HEK293 (cell line): ENCODE results near the gene GDF9.

Experiments used
- GFI1B ChIP-seq: fragments of 450-650 bp; formaldehyde crosslinking; IDR thresholded peaks from 2 replicates; pipeline ENCODE4 v1.5.1; 2016; ENCODE audit warnings: missing biosample characterization, missing genetic modification characterization
- GLI4 ChIP-seq: fragments of 450-650 bp; formaldehyde crosslinking; IDR thresholded peaks from 2 replicates; pipeline ENCODE4 v1.5.1; 2016; ENCODE audit warnings: missing biosample characterization, missing genetic modification characterization
- GLIS2 ChIP-seq: fragments of 450-650 bp; formaldehyde crosslinking; IDR thresholded peaks from 2 replicates; pipeline ENCODE4 v1.5.1; 2016; ENCODE audit warnings: missing biosample characterization, missing genetic modification characterization
- HOXA7 ChIP-seq: sonication (generic); formaldehyde crosslinking; IDR thresholded peaks from 2 replicates; pipeline ENCODE4 v1.8.1; 2022; ENCODE audit warnings: missing genetic modification reagents, borderline replicate concordance
- HOXD13 ChIP-seq: sonication (generic); formaldehyde crosslinking; IDR thresholded peaks from 2 replicates; pipeline ENCODE4 v1.8.0; 2022; ENCODE audit warnings: missing genetic modification reagents, borderline replicate concordance
- SETDB1 ChIP-seq: IDR thresholded peaks from one replicate; pipeline ENCODE4 v1.6.1; 2017; ENCODE audit warnings: mild to moderate bottlenecking, low read length, moderate library complexity, mixed read lengths; ENCODE audit not compliant: insufficient read length
- SP2 ChIP-seq: fragments of 450-650 bp; formaldehyde crosslinking; IDR thresholded peaks from 2 replicates; pipeline ENCODE4 v1.5.1; 2016; ENCODE audit warnings: missing biosample characterization, missing genetic modification characterization
- ZEB2 ChIP-seq: fragments of 450-650 bp; formaldehyde crosslinking; IDR thresholded peaks from 2 replicates; pipeline ENCODE4 v1.5.1; 2016; ENCODE audit warnings: missing biosample characterization, missing genetic modification characterization
- ZFHX2 ChIP-seq: fragments of 450-650 bp; formaldehyde crosslinking; conservative IDR thresholded peaks from 2 replicates; pipeline ENCODE4 v1.5.1; 2016; ENCODE audit warnings: missing biosample characterization, missing genetic modification characterization
- ZFP3 ChIP-seq: fragments of 450-650 bp; formaldehyde crosslinking; IDR thresholded peaks from 2 replicates; pipeline ENCODE4 v1.5.1; 2016; ENCODE audit warnings: low read depth, missing biosample characterization, missing genetic modification characterization
- ZNF114 ChIP-seq: fragments of 450-650 bp; formaldehyde crosslinking; IDR thresholded peaks from 2 replicates; pipeline ENCODE4 v1.5.0; 2017; ENCODE audit warnings: missing biosample characterization, missing genetic modification characterization
- ZNF133 ChIP-seq: fragments of 450-650 bp; formaldehyde crosslinking; IDR thresholded peaks from 2 replicates; pipeline ENCODE4 v1.5.1; 2016; ENCODE audit warnings: missing biosample characterization, missing genetic modification characterization
- ZNF155 ChIP-seq: fragments of 450-650 bp; formaldehyde crosslinking; IDR thresholded peaks from 2 replicates; pipeline ENCODE4 v1.5.1; 2016; ENCODE audit warnings: missing biosample characterization, missing genetic modification characterization
- ZNF16 ChIP-seq: fragments of 450-650 bp; formaldehyde crosslinking; IDR thresholded peaks from 2 replicates; pipeline ENCODE4 v1.5.1; 2016; ENCODE audit warnings: low read depth, missing biosample characterization, missing genetic modification characterization
- ZNF214 ChIP-seq: fragments of 450-650 bp; formaldehyde crosslinking; IDR thresholded peaks from 2 replicates; pipeline ENCODE4 v1.5.1; 2017; ENCODE audit warnings: missing biosample characterization, mild to moderate bottlenecking, missing genetic modification characterization, borderline replicate concordance
- ZNF24 ChIP-seq: fragments of 450-650 bp; formaldehyde crosslinking; IDR thresholded peaks from 2 replicates; pipeline ENCODE4 v1.5.1; 2016; ENCODE audit warnings: missing biosample characterization, missing genetic modification characterization
- ZNF404 ChIP-seq: fragments of 450-650 bp; formaldehyde crosslinking; IDR thresholded peaks from 2 replicates; pipeline ENCODE4 v1.5.1; 2017; ENCODE audit warnings: missing biosample characterization, missing genetic modification characterization
- ZNF521 ChIP-seq: fragments of 450-650 bp; formaldehyde crosslinking; IDR thresholded peaks from 2 replicates; pipeline ENCODE4 v1.5.1; 2017; ENCODE audit warnings: missing biosample characterization, mild to moderate bottlenecking, missing genetic modification characterization
- ZNF555 ChIP-seq: fragments of 450-650 bp; formaldehyde crosslinking; conservative IDR thresholded peaks from 2 replicates; pipeline ENCODE4 v1.5.1; 2017; ENCODE audit warnings: missing biosample characterization, mild to moderate bottlenecking, missing genetic modification characterization, inconsistent platforms
- ZNF560 ChIP-seq: fragments of 450-650 bp; formaldehyde crosslinking; IDR thresholded peaks from 2 replicates; pipeline ENCODE4 v1.5.1; 2017; ENCODE audit warnings: missing biosample characterization, missing genetic modification characterization, borderline replicate concordance
- ZNF629 ChIP-seq: fragments of 450-650 bp; formaldehyde crosslinking; IDR thresholded peaks from 2 replicates; pipeline ENCODE4 v1.5.1; 2017; ENCODE audit warnings: missing biosample characterization, missing genetic modification characterization
- ZNF658 ChIP-seq: fragments of 450-650 bp; formaldehyde crosslinking; IDR thresholded peaks from 2 replicates; pipeline ENCODE4; 2016; ENCODE audit warnings: missing biosample characterization, missing genetic modification characterization
- ZNF747 ChIP-seq: fragments of 450-650 bp; formaldehyde crosslinking; IDR thresholded peaks from 2 replicates; pipeline ENCODE4 v1.5.1; 2016; ENCODE audit warnings: missing biosample characterization, missing genetic modification characterization
- ZNF776 ChIP-seq: fragments of 450-650 bp; formaldehyde crosslinking; IDR thresholded peaks from 2 replicates; pipeline ENCODE4 v1.5.0; 2017; ENCODE audit warnings: missing biosample characterization, missing genetic modification characterization, borderline replicate concordance
- ZNF785 ChIP-seq: fragments of 450-650 bp; formaldehyde crosslinking; IDR thresholded peaks from 2 replicates; pipeline ENCODE4 v1.5.1; 2016; ENCODE audit warnings: missing biosample characterization, missing genetic modification characterization
- ZNF830 ChIP-seq: fragments of 450-650 bp; IDR thresholded peaks from 2 replicates; pipeline ENCODE4 v1.5.0; 2018; ENCODE audit warnings: missing biosample characterization, missing genetic modification characterization, low read depth, mild to moderate bottlenecking, moderate library complexity
- ZNF837 ChIP-seq: fragments of 450-650 bp; formaldehyde crosslinking; IDR thresholded peaks from 2 replicates; pipeline ENCODE4 v1.5.1; 2016; ENCODE audit warnings: missing biosample characterization, missing genetic modification characterization
- TF ChIP-seq, protein P1 (sequence below): fragments of 450-650 bp; formaldehyde crosslinking; IDR thresholded peaks from 2 replicates; pipeline ENCODE4 v1.5.1; 2017; ENCODE audit warnings: missing biosample characterization, missing genetic modification characterization
- TF ChIP-seq, protein P2 (sequence below): fragments of 450-650 bp; formaldehyde crosslinking; IDR thresholded peaks from 2 replicates; pipeline ENCODE4 v1.5.1; 2016; ENCODE audit warnings: missing biosample characterization, missing genetic modification characterization
- TF ChIP-seq, protein P3 (sequence below): fragments of 450-650 bp; formaldehyde crosslinking; IDR thresholded peaks from 2 replicates; pipeline ENCODE4 v1.5.1; 2016; ENCODE audit warnings: missing biosample characterization, missing genetic modification characterization, borderline replicate concordance
- TF ChIP-seq, protein P4 (sequence below): fragments of 450-650 bp; formaldehyde crosslinking; IDR thresholded peaks from 2 replicates; pipeline ENCODE4 v1.5.1; 2016; ENCODE audit warnings: missing biosample characterization, missing genetic modification characterization
- TF ChIP-seq, protein P5 (sequence below): fragments of 450-650 bp; formaldehyde crosslinking; IDR thresholded peaks from 2 replicates; pipeline ENCODE4 v1.5.1; 2016; ENCODE audit warnings: missing biosample characterization, missing genetic modification characterization

GDF9 gene

DNA sequence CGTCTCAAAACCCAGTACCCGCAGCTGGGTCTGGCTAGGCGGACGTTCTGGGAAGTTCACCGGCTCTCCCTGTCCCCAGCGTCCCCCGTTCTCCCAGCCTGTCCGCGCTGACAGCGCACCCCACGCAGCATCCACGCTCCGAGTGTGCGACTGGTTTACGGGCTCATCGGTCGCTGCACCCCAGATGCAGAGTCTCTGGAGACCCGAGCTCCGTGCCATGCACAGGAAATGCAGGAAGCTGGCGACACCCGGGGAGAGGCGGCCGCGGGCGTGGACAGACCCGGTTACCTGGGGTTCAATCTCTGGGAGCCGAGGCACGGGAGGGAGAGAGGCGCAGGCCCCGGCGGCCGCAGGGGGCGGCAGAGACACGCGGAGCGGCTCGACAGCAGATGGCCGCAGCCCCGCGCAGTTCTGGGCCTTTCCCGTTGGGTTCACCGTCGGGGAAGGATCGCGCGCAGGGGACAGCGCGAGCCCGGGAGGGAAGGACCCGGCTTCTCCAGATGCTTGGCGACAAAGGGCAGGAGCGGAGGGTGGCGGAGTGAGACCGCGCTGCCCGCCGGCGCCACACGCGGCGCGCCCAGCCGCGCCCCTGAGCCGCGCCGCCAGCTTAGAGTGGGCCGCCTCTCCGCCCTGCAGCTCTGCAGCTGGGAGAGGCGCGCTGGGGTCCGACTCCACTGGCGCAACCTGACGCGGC is 36.4 kb downstream of the GDF9 start (continued):
- no peak for TF ChIP-seq ZNF658 (tag by site-specific recombination)
- TF ChIP-seq SP2 (tag by site-specific recombination): no peak
- TF ChIP-seq ZNF629 (tag by site-specific recombination): no peak; the same call in 1 of the 2 replicates
- TF ChIP-seq ZNF837 (tag by site-specific recombination): no peak
- TF ChIP-seq, protein P1, sequence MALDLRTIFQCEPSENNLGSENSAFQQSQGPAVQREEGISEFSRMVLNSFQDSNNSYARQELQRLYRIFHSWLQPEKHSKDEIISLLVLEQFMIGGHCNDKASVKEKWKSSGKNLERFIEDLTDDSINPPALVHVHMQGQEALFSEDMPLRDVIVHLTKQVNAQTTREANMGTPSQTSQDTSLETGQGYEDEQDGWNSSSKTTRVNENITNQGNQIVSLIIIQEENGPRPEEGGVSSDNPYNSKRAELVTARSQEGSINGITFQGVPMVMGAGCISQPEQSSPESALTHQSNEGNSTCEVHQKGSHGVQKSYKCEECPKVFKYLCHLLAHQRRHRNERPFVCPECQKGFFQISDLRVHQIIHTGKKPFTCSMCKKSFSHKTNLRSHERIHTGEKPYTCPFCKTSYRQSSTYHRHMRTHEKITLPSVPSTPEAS (tag by site-specific recombination): no peak
- TF ChIP-seq ZFP3 (tag by site-specific recombination): no peak
- no peak for TF ChIP-seq ZNF560 (tag by site-specific recombination)
- no peak for TF ChIP-seq ZNF830 (tag by site-specific recombination)
- TF ChIP-seq ZNF24 (tag by site-specific recombination): no peak
- TF ChIP-seq, protein P2, sequence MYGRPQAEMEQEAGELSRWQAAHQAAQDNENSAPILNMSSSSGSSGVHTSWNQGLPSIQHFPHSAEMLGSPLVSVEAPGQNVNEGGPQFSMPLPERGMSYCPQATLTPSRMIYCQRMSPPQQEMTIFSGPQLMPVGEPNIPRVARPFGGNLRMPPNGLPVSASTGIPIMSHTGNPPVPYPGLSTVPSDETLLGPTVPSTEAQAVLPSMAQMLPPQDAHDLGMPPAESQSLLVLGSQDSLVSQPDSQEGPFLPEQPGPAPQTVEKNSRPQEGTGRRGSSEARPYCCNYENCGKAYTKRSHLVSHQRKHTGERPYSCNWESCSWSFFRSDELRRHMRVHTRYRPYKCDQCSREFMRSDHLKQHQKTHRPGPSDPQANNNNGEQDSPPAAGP (tag by site-specific recombination): peak; percentile 64
- TF ChIP-seq, protein P3, sequence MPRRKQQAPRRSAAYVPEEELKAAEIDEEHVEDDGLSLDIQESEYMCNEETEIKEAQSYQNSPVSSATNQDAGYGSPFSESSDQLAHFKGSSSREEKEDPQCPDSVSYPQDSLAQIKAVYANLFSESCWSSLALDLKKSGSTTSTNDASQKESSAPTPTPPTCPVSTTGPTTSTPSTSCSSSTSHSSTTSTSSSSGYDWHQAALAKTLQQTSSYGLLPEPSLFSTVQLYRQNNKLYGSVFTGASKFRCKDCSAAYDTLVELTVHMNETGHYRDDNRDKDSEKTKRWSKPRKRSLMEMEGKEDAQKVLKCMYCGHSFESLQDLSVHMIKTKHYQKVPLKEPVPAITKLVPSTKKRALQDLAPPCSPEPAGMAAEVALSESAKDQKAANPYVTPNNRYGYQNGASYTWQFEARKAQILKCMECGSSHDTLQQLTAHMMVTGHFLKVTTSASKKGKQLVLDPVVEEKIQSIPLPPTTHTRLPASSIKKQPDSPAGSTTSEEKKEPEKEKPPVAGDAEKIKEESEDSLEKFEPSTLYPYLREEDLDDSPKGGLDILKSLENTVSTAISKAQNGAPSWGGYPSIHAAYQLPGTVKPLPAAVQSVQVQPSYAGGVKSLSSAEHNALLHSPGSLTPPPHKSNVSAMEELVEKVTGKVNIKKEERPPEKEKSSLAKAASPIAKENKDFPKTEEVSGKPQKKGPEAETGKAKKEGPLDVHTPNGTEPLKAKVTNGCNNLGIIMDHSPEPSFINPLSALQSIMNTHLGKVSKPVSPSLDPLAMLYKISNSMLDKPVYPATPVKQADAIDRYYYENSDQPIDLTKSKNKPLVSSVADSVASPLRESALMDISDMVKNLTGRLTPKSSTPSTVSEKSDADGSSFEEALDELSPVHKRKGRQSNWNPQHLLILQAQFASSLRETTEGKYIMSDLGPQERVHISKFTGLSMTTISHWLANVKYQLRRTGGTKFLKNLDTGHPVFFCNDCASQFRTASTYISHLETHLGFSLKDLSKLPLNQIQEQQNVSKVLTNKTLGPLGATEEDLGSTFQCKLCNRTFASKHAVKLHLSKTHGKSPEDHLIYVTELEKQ (tag by site-specific recombination): no peak
- no peak for TF ChIP-seq ZNF555 (tag by site-specific recombination)
- TF ChIP-seq ZNF133 (tag by site-specific recombination): no peak
- TF ChIP-seq ZFHX2: no peak
- TF ChIP-seq, protein P4, sequence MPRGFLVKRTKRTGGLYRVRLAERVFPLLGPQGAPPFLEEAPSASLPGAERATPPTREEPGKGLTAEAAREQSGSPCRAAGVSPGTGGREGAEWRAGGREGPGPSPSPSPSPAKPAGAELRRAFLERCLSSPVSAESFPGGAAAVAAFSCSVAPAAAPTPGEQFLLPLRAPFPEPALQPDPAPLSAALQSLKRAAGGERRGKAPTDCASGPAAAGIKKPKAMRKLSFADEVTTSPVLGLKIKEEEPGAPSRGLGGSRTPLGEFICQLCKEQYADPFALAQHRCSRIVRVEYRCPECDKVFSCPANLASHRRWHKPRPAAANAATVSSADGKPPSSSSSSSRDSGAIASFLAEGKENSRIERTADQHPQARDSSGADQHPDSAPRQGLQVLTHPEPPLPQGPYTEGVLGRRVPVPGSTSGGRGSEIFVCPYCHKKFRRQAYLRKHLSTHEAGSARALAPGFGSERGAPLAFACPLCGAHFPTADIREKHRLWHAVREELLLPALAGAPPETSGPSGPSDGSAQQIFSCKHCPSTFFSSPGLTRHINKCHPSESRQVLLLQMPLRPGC (tag by site-specific recombination): peak; percentile 20; the same call in 1 of the 2 replicates
- no peak for TF ChIP-seq ZNF214 (tag by site-specific recombination)
- no peak for TF ChIP-seq ZNF747
- peak; percentile 50; the same call in 1 of the 2 replicates for TF ChIP-seq GLI4
- TF ChIP-seq GFI1B (tag by site-specific recombination): no peak
- no peak for TF ChIP-seq HOXD13 (CRISPR knock-in tag)
- TF ChIP-seq ZNF404 (tag by site-specific recombination): no peak
- TF ChIP-seq, protein P5, sequence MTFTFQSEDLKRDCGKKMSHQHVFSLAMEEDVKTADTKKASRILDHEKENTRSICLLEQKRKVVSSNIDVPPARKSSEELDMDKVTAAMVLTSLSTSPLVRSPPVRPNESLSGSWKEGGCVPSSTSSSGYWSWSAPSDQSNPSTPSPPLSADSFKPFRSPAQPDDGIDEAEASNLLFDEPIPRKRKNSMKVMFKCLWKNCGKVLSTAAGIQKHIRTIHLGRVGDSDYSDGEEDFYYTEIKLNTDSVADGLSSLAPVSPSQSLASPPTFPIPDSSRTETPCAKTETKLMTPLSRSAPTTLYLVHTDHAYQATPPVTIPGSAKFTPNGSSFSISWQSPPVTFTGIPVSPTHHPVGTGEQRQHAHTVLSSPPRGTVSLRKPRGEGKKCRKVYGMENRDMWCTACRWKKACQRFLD (tag by site-specific recombination): no peak
- no peak for TF ChIP-seq ZNF155
- TF ChIP-seq ZNF785: no peak
- peak; percentile 67; the same call in 1 of the 2 replicates for TF ChIP-seq GLIS2 (tag by site-specific recombination)
- TF ChIP-seq ZEB2: peak; percentile 45; the same call in 1 of the 2 replicates
- TF ChIP-seq HOXA7: no peak
- TF ChIP-seq ZNF114 (tag by site-specific recombination): no peak
- TF ChIP-seq ZNF776 (tag by site-specific recombination): no peak
- no peak for TF ChIP-seq SETDB1
- no peak for TF ChIP-seq ZNF521 (tag by site-specific recombination)
- no peak for TF ChIP-seq ZNF16
